Activated T-cell treated with anti-CD3 and anti-CD28 coated beads, Interleukin-2, amount 50 U/mL, for 48 hours (primary cell): Measurements from ENCODE around the gene GRB10.

Source experiments
- DNase-seq, 2 experiments: peaks; one replicate each; pipeline ENCODE4 v3.0.0-alpha.2; 2020

The GRB10 gene

GRCh38 chr7:50651271-50651989, 131.3 kb downstream of the GRB10 start:
- DNase-seq = peak in 1 of 2 experiments; percentile 4

- peak in 1 of 2 experiments; percentile 1 for DNase-seq
These were observed 132.5 kb downstream of the GRB10 start for GRCh38 chr7:50650057-50650664.

DNA sequence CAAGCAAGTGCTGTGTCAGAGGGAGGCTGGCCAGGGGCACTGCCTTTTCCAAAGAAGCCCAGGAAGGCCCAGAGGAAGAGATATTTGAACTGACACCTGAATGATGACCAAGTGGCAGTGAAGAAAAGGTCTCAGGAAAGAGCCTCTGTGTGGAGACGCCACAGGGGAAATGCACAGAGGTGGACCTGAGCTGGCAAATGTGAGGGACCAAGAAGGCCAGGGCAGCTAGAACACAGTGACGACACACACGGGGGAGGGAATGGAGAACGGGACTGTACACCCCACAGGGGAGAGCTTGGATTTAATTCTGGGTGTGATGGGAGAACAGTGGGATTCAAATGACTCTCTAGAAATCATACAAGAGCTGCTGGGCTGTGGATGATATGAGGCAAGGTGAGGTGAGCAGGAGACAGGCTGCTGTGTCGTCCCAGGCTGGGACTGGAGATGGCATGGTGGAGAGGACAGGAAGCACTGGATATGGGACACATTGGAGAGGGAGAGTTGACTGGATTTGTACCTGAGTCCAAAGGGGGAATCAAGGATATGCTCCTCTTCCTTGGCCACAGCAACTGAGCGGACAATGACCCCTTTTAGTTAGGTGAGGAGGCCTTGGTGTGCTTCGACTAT, 133.3 kb downstream of the GRB10 start:
- peak in 1 of 2 experiments; percentile 4 for DNase-seq

DNA sequence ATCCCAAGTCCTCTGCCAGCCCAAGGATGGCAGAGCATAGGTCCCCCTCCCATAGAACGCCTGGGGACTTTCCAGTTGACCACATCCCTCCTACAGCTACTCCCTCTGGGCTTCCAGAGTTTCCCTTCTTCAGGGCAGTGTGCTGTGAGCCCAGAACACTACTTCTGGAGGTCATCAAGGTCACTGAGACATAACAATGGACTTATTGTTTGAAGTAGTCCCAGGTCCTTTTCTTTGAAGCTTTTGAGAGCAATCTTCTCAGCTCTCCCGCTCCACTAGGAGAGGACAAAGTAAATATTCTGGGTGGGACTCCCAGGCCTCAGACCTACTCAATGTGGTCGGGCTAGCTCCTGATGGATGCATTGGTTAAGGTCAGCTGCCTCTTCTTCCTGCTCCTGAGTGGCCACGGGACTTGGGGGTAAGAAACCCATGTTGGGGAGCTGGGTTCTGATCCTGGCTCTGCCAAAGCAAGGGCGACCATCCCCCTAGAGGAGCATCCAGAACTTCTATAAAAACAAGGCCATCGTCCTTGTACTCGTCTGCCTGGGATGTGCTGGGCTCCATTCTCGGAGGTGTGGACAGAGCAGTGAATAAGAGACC, 134.0 kb downstream of the GRB10 start:
- peak in 1 of 2 experiments; percentile 3 for DNase-seq

- DNase-seq = peak in 1 of 2 experiments; percentile 2
These were observed 134.6 kb downstream of the GRB10 start for GRCh38 chr7:50648076-50648475.

DNA sequence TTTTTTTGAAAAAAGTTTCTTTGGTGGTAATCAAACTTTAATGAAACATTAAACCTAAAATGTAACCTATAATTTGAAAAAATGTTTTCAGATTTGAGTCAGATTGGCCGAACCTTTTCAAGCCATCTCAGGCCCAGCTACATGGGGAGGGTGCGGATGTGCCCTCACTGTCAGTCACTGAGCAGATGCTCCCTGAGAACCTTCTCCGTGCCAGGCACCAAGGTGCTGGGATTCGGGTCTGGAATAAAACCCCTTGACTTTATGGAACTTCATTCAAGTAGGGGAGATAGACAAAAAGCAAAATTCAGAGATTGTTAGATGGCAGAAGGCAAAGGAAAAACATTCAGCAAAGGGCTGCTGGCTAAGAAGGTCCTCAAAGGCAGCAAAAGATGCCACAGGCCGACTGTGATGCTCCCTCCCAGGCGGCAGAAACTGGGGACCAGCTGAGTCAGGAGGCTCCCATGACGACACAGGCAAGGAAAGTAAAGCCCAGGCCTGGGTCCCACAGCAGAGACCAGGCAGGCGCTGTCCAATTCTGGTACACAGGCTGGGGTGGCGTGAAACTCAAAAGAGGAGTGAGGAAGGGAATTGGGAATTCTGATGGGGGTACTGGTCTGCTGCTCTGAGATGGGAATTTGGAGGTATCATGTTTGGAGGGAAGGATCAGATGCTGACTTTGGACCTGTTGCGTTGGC, 135.3 kb downstream of the GRB10 start:
- DNase-seq = peak in 1 of 2 experiments; percentile 7

DNA sequence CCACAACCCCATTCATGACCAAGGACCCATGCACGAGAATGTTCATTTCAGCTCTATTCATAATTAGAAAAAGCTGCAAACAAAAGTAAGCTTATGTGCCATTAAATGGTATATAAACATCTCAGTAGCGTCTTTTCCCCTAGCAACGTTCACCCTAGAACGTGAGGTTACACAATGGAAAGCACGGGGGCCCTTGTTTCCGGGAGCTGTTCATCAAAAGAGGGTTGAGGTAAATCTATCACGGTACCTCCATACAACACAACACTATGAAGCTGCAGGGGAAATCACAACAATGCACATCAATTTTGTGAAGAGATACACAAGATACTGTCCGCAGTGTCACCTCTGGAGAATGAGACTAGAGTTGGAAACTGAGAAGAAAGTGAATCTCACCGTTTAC, 136.6 kb downstream of the GRB10 start:
- DNase-seq = peak in 1 of 2 experiments; percentile 9

- no peak for DNase-seq
These were observed 137.5 kb downstream of the GRB10 start for GRCh38 chr7:50645186-50645585.

GRCh38 chr7:50644586-50644985, 138.1 kb downstream of the GRB10 start:
- DNase-seq = peak in 1 of 2 experiments; percentile 9

DNA sequence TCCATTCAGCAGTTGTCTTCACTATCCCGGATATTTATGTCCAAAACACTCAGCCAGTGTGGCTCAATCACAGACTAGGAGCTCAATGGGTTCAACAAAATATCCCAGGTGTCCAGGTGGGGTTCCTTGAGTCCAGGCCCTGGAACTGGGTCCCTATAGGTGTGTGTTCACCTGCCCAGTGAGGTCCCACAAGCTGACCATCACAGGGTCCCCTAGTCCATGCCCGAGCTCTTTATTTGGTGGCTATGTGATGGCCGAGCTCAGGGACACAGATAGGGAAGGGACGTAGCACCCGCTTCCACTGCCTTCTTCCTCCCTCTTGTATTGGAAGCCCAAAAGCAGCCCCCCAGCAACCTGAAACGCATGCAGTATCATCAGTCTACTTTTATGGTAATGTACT, 138.6 kb downstream of the GRB10 start:
- DNase-seq = no peak

DNA sequence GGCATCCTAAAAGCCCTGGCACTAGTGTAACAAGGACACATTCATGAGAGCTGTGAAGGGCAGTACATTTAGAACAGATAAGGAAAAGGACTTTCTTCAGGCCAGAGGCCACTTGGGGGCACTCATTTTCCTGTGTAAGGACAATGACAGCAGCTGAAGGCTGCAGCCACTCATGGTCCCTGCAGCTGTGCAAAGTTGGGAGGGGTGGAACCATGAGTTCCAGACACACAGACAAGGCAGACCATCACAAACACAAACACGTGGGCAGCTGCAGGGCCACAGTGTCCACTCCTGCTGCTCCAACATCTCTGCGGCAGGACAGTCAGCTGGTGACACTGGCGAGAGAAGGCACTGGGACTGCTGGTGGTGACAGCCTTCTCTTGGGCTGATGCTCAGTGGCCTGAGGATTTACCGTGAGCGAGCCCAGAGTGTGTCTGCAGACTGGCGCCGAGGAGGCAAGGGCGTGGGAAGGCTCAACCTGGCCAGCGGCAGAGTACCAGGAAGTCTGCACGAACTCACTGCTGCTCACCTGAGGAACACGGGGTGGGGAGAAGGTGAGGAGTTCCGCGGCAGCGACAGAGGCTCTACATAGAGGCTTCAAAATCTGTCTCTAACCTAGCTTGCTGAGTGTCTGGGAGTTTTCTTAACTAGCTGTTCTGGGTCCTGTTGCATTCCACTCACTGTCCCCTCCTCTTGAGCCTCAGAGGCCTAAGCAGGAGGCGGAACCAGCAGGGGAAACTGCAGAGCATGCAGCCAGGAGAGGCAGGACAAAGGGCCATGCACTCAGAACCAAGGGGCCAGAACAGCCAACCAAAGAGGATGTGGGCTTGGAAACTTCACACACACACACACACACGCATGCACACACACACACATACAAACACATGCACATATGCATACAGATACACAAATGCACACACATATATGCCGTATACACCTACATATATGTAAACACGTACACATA, 141.0 kb downstream of the GRB10 start:
- DNase-seq = peak in 1 of 2 experiments; percentile 7

DNA sequence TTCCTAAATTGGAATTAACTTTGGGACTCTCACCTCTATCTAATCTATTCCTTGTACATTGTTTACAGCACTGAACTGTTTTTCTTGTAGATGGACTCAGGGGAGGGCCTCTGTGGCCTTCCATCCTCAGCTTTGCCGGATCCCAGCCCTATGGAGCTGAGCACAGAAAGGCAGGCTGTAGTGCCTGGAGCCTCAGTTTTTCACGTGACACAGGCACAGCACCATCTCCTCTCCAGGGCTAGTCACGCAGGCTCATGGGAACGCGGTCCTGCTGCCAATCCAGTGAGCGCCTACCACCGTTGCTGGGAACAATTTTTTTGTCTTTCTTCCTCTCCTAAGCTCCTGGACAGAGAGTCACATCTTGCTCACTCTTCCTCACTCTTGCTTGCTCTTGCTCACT, 141.9 kb downstream of the GRB10 start:
- DNase-seq = peak in 1 of 2 experiments; percentile 6

DNA sequence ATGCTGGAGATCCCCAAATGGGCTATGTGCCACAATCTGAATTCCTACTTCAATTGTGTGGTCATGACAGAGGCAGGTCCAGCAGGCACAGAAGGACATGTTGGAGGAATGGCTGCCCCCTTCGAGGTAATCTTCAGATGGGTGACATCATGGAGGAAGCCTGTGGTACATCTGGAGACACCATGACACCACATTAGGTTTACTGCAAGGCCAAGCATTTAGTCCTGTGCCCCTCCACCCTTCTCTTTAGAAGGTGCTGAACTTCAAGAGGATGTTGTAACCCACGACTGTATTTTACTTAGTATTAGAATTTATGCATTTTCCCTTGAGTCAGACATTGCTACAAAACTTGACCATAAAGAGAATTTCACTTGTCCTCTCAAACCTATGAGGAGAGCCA, 142.4 kb downstream of the GRB10 start:
- peak in 1 of 2 experiments; percentile 5 for DNase-seq

GRCh38 chr7:50637725-50638643, 144.7 kb downstream of the GRB10 start:
- DNase-seq = no peak

DNA sequence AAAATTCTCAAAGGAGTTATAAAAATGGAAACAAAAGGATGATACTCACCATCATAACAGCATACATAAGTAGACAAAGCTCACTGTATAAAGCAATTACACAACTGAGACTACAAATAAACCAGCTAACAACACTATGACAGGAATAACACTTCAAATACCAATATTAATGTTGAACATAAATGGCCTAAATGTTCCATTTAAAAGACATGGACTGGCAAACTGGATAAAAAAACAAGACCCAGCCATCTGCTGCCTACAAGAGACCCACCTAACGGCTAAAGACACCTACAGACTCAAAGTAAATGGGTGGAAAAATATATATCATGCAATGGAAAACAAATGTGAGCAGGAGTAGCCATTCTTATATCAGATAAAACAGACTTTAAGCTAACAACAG, 148.3 kb downstream of the GRB10 start:
- no peak for DNase-seq

DNA sequence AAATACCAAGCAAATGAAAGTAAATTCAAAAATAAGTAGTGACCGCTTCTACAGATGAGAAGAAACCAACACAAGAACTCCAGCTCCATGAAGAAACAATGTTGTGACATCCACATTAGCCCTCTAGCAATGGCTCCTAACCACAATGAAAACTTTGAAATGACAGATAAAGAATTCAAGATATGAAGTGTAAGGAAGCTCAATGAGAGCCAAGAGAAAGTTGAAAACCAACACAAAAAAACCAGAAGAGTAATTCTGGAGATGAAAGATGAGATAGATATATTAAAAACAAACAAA, 149.3 kb downstream of the GRB10 start:
- no peak for DNase-seq

DNA sequence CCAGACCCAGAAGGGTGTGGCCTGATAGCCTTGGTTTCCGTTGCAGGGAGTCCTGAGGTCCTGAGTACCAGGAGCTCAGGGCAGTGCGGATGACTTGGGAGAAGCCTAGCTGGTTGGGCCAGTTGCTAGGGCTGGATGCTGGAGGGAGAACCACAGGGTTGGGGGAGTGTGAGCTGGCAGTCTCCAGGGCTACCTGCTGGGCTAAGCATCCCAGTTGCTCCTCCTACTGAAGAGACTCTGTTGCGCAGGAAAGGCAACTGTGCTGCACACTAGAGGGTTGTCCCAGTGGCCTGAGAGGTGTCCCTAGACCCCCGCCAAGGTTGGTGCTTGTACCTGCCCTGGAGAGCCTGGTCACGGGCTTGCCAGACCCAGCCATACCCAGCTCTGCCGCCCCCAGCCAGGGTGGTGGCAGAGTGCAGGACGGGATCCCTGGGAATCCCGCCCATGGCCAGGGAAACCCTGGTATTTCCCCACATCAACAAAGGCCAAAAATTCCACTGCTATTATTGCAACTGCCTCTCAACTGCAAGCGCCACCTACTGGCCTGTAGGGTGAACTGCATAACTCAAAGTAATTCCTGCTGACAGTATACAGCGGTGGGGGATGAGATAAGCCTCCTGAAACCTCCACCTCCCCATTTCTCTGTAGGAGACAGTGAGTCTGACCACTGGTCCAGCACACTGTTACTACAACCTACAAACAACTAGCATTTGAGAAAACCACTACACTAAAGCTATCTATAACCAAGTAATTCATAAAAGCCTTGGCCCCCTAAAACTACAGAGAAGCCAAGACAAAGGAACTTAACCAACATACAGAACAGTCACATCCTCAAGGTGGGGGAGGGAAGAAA, 149.9 kb downstream of the GRB10 start:
- peak; percentile 68 to 69 for DNase-seq

DNA sequence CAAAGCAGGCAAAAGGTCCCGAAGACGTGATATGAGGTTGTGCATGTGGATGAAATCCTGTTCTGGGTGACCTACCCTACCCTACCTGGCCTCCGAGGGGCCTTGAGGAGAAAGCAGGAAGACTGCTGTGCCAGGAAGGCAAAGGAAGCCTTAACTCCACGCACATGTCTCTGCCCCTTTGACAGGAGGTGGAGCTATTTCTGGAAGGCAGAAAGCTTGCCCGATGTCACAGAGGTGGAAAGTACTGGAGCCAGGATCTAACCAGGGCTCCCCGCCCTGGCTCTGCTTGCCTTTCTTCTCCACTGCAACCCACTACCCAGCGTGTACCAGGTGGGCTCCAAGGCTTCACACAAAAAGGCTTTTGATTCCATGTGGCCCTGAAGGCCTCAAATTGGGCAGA, 151.1 kb downstream of the GRB10 start:
- peak in 1 of 2 experiments; percentile 2 for DNase-seq

- DNase-seq = no peak
These were observed 151.6 kb downstream of the GRB10 start for GRCh38 chr7:50631100-50631499.
